UCSD-AML1 (cell line): Measurements from ENCODE around the gene USP24.

Source experiments
- DNase-seq: peaks from one replicate; lab custom pipeline; 2025; ENCODE audit not compliant: unreplicated experiment; lab: John Stamatoyannopoulos, UW

USP24 gene

GRCh38 chr1:55168353-55168752 is 46.8 kb downstream of the USP24 start:
- DNase-seq, result no peak

GRCh38 chr1:55167224-55167871 is 47.8 kb downstream of the USP24 start:
- no peak for DNase-seq

- DNase-seq, result no peak
Observed at GRCh38 chr1:55164906-55165305, 50.3 kb downstream of the USP24 start.

- no peak for DNase-seq
Observed at GRCh38 chr1:55159571-55159970, 55.6 kb downstream of the USP24 start.

- DNase-seq, result no peak
Observed at GRCh38 chr1:55156608-55157007, 58.6 kb downstream of the USP24 start.

- DNase-seq, result no peak
Observed at GRCh38 chr1:55156093-55156492, 59.1 kb downstream of the USP24 start.

GRCh38 chr1:55155522-55155921 is 59.6 kb downstream of the USP24 start:
- no peak for DNase-seq

- DNase-seq, result no peak
Observed at GRCh38 chr1:55154616-55155015, 60.5 kb downstream of the USP24 start.

- no peak for DNase-seq
Observed at GRCh38 chr1:55153031-55153430, 62.1 kb downstream of the USP24 start.

GRCh38 chr1:55150880-55151588 is 64.1 kb downstream of the USP24 start:
- no peak for DNase-seq

GRCh38 chr1:55148676-55149075 is 66.5 kb downstream of the USP24 start:
- DNase-seq, result no peak

- DNase-seq, result no peak
Observed at GRCh38 chr1:55147524-55147923, 67.6 kb downstream of the USP24 start.

GRCh38 chr1:55146781-55147180 is 68.4 kb downstream of the USP24 start:
- no peak for DNase-seq

- no peak for DNase-seq
Observed at GRCh38 chr1:55144886-55145285, 70.3 kb downstream of the USP24 start.

- no peak for DNase-seq
Observed at GRCh38 chr1:55143684-55144083, 71.5 kb downstream of the USP24 start.

- DNase-seq, result no peak
Observed at GRCh38 chr1:55141295-55141893, 73.8 kb downstream of the USP24 start.

GRCh38 chr1:55140546-55140983 is 74.6 kb downstream of the USP24 start:
- DNase-seq, result no peak

GRCh38 chr1:55140137-55140536 is 75.0 kb downstream of the USP24 start:
- no peak for DNase-seq

- no peak for DNase-seq
Observed at GRCh38 chr1:55138823-55139222, 76.3 kb downstream of the USP24 start.

GRCh38 chr1:55134152-55134808 is 80.9 kb downstream of the USP24 start:
- no peak for DNase-seq

- no peak for DNase-seq
Observed at GRCh38 chr1:55131801-55132200, 83.4 kb downstream of the USP24 start.

- no peak for DNase-seq
Observed at GRCh38 chr1:55131218-55131617, 83.9 kb downstream of the USP24 start.
